Measurements from ENCODE around the gene CD27.

GRCh38 chr12:6470375-6471163 is 25.8 kb downstream of the CD27 start, which contains the start of gene VAMP1:
- peak in 8 of 11 experiments; percentile 14 to 56 (median 26) for TF ChIP-seq CTCF (IDR thresholded peaks at IDR 0.05 in 8 of 11, conservative IDR thresholded peaks at IDR 0.05 in 3 of 11)
- TF ChIP-seq POLR2A (IDR thresholded peaks at IDR 0.05) = peak; percentile 96 to 100 (median 98)

Measured in spleen (tissue), 7 donors.